ENCODE results near the gene FAM8A1.

FAM8A1 gene

DNA sequence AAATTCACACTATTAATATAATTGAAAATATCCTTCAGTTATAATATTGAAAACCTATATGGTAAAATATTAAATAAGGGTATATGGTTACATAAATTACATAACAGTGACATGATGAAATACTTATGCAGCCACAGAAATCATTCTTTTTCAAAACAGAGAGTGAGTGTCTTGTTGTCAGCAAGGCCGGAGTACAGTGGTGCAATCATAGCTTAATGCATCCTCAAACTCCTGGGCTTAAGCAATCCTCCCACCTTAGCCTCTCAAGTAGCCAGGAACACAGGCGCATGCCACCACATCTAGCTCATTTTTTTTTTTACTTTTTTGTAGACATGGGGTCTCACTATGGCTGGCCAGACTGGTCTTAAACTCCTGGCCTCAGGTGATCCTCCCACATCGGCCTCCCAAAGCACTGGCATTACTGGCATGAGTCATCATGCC, 40.4 kb downstream of the FAM8A1 start:
- no peak for DNase-seq (ENCODE audit: low read depth, low spot score)

GRCh38 chr6:17648745-17649144, 48.6 kb downstream of the FAM8A1 start:
- H3K9ac ChIP-seq (ENCODE audit: insufficient read length, low read depth), result no peak overlapping the region
- peaks cover 71% of the 10 kb centered on the region for H3K36me3 ChIP-seq (ENCODE audit: insufficient read depth, insufficient read length, low read length)
- no peaks in the 10 kb centered on the region for H3K4me1 ChIP-seq (ENCODE audit: insufficient read depth, insufficient read length)
- no peaks in the 10 kb centered on the region for H3K27me3 ChIP-seq (ENCODE audit: insufficient read depth, insufficient read length)
- H3K9me3 ChIP-seq (ENCODE audit: insufficient read depth, low read length), result no peaks in the 10 kb centered on the region
- TF ChIP-seq ZNF274 (IDR thresholded peaks at IDR 0.05; ENCODE audit: low read depth, low read length) (no peak), SUZ12 (IDR thresholded peaks at IDR 0.05; ENCODE audit: extremely low read depth, insufficient read depth, insufficient read length) (no peak), YY1 (IDR thresholded peaks at IDR 0.05; ENCODE audit: insufficient read depth, insufficient read length) (no peak)
- no peak overlapping the region for H3K4me3 ChIP-seq (ENCODE audit: insufficient read length, low read depth)
- DNase-seq (ENCODE audit: low read depth, low spot score), result no peak

More for the DNA sequence above, 40.4 kb downstream of the FAM8A1 start:
- H3K9ac ChIP-seq (ENCODE audit: insufficient read length, low read depth), result no peak overlapping the region
- no peaks in the 10 kb centered on the region for H3K27me3 ChIP-seq (ENCODE audit: insufficient read depth, insufficient read length)
- H3K9me3 ChIP-seq (ENCODE audit: insufficient read depth, low read length), result no peaks in the 10 kb centered on the region
- H3K36me3 ChIP-seq (ENCODE audit: insufficient read depth, insufficient read length, low read length), result peaks cover 75% of the 10 kb centered on the region
- H3K4me3 ChIP-seq (ENCODE audit: insufficient read length, low read depth), result no peak overlapping the region
- TF ChIP-seq ZNF274 (IDR thresholded peaks at IDR 0.05; ENCODE audit: low read depth, low read length), result no peak
- TF ChIP-seq SUZ12 (IDR thresholded peaks at IDR 0.05; ENCODE audit: extremely low read depth, insufficient read depth, insufficient read length), result no peak
- no peak for TF ChIP-seq YY1 (IDR thresholded peaks at IDR 0.05; ENCODE audit: insufficient read depth, insufficient read length)
- H3K4me1 ChIP-seq (ENCODE audit: insufficient read depth, insufficient read length), result no peaks in the 10 kb centered on the region

DNA sequence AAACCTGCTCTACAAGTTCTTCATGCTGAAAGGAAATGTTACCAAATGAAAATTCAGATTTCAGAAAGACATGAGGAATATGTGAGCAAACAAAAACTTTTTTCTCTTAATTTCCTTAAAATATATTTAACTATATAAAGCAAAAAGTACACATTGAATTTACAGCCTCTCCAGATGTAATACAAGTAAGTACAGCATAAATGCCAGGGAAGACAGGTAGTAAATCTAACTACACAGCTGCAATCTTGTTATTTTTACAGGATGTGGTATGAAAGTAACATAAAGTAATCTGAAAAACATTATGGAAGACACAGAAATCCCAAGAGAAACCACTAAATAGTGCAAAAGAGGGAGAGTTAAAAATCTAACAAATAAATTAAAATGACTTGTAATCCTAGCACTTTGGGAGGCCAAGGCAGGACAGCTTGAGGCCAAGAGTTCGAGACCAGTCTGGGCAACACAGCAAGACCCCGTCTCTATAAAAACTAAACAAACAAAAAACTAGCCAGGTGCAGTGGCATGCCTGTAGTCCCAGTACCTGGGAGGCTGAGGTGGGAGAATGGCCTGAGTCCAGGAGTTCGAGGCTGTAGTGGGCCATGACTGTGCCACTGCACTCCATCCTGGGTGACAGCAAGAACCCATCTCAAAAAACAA, 50.7 kb downstream of the FAM8A1 start:
- TF ChIP-seq SUZ12 (IDR thresholded peaks at IDR 0.05; ENCODE audit: extremely low read depth, insufficient read depth, insufficient read length) (no peak), YY1 (IDR thresholded peaks at IDR 0.05; ENCODE audit: insufficient read depth, insufficient read length) (no peak), ZNF274 (IDR thresholded peaks at IDR 0.05; ENCODE audit: low read depth, low read length) (no peak)

GRCh38 chr6:17653198-17653882, 53.2 kb downstream of the FAM8A1 start:
- TF ChIP-seq SUZ12 (IDR thresholded peaks at IDR 0.05; ENCODE audit: extremely low read depth, insufficient read depth, insufficient read length) (no peak), YY1 (IDR thresholded peaks at IDR 0.05; ENCODE audit: insufficient read depth, insufficient read length) (no peak), ZNF274 (IDR thresholded peaks at IDR 0.05; ENCODE audit: low read depth, low read length) (no peak)
- no peak for DNase-seq (ENCODE audit: low read depth, low spot score)
- H3K4me1 ChIP-seq (ENCODE audit: insufficient read depth, insufficient read length), result no peaks in the 10 kb centered on the region
- no peaks in the 10 kb centered on the region for H3K9me3 ChIP-seq (ENCODE audit: insufficient read depth, low read length)
- no peak overlapping the region for H3K9ac ChIP-seq (ENCODE audit: insufficient read length, low read depth)
- peaks cover 59% of the 10 kb centered on the region for H3K36me3 ChIP-seq (ENCODE audit: insufficient read depth, insufficient read length, low read length)
- no peak overlapping the region for H3K4me3 ChIP-seq (ENCODE audit: insufficient read length, low read depth)
- no peaks in the 10 kb centered on the region for H3K27me3 ChIP-seq (ENCODE audit: insufficient read depth, insufficient read length)

More for the DNA sequence above, 50.7 kb downstream of the FAM8A1 start:
- H3K4me1 ChIP-seq (ENCODE audit: insufficient read depth, insufficient read length), result no peaks in the 10 kb centered on the region
- H3K4me3 ChIP-seq (ENCODE audit: insufficient read length, low read depth), result no peak overlapping the region
- no peaks in the 10 kb centered on the region for H3K27me3 ChIP-seq (ENCODE audit: insufficient read depth, insufficient read length)
- DNase-seq (ENCODE audit: low read depth, low spot score), result no peak
- no peak overlapping the region for H3K9ac ChIP-seq (ENCODE audit: insufficient read length, low read depth)
- peaks cover 60% of the 10 kb centered on the region for H3K36me3 ChIP-seq (ENCODE audit: insufficient read depth, insufficient read length, low read length)
- H3K9me3 ChIP-seq (ENCODE audit: insufficient read depth, low read length), result no peaks in the 10 kb centered on the region

DNA sequence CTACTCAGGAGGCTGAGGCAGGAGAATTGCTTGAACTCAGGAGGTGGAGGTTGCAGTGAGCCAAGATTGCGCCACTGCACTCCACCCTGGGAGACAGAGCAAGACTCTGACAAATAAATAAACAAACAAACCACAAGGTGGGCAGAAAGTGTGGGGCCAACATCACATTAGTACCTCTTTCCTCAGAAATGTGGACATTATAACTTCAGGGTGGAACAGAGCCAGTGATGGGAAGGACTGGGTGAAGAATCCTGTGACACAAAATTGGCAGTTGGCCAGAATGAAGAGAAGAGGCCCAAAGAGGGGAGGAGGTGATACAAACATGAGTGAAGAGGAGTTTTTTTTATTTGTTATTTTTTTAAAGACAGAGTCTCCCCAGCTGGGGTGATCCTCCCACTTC, 56.0 kb downstream of the FAM8A1 start:
- DNase-seq (ENCODE audit: low read depth, low spot score), result no peak
- Histone ChIP-seq H3K36me3 (ENCODE audit: insufficient read depth, insufficient read length, low read length) (peaks cover 55% of the 10 kb centered on the region), H3K9me3 (ENCODE audit: insufficient read depth, low read length) (no peaks in the 10 kb centered on the region), H3K27me3 (ENCODE audit: insufficient read depth, insufficient read length) (no peaks in the 10 kb centered on the region), H3K4me1 (ENCODE audit: insufficient read depth, insufficient read length) (no peaks in the 10 kb centered on the region), H3K9ac (ENCODE audit: insufficient read length, low read depth) (no peak overlapping the region), H3K4me3 (ENCODE audit: insufficient read length, low read depth) (no peak overlapping the region)
- TF ChIP-seq YY1 (IDR thresholded peaks at IDR 0.05; ENCODE audit: insufficient read depth, insufficient read length) (no peak), SUZ12 (IDR thresholded peaks at IDR 0.05; ENCODE audit: extremely low read depth, insufficient read depth, insufficient read length) (no peak), ZNF274 (IDR thresholded peaks at IDR 0.05; ENCODE audit: low read depth, low read length) (no peak)

GRCh38 chr6:17656644-17657043, 56.5 kb downstream of the FAM8A1 start:
- Histone ChIP-seq H3K4me3 (ENCODE audit: insufficient read length, low read depth) (no peak overlapping the region), H3K4me1 (ENCODE audit: insufficient read depth, insufficient read length) (no peaks in the 10 kb centered on the region), H3K27me3 (ENCODE audit: insufficient read depth, insufficient read length) (no peaks in the 10 kb centered on the region), H3K36me3 (ENCODE audit: insufficient read depth, insufficient read length, low read length) (peaks cover 55% of the 10 kb centered on the region), H3K9me3 (ENCODE audit: insufficient read depth, low read length) (no peaks in the 10 kb centered on the region), H3K9ac (ENCODE audit: insufficient read length, low read depth) (no peak overlapping the region)
- no peak for DNase-seq (ENCODE audit: low read depth, low spot score)
- TF ChIP-seq SUZ12 (IDR thresholded peaks at IDR 0.05; ENCODE audit: extremely low read depth, insufficient read depth, insufficient read length), result no peak
- TF ChIP-seq ZNF274 (IDR thresholded peaks at IDR 0.05; ENCODE audit: low read depth, low read length), result no peak
- no peak for TF ChIP-seq YY1 (IDR thresholded peaks at IDR 0.05; ENCODE audit: insufficient read depth, insufficient read length)

All from NT2/D1 (cell line).